IMR-90 (cell line): Measurements from ENCODE around the gene PTRHD1.

Experiments used
- CTCF ChIP-seq: conservative IDR thresholded peaks from 2 replicates; pipeline ENCODE4 v1.5.1; 2012; ENCODE audit warnings: mild to moderate bottlenecking, low read depth, low read length, improper control_type of control experiment
- MAZ ChIP-seq: IDR thresholded peaks from 2 replicates; pipeline ENCODE4 v1.6.1; 2012; ENCODE audit warnings: low read depth, mild to moderate bottlenecking, low read length, improper control_type of control experiment, moderate library complexity, borderline replicate concordance
- RFX5 ChIP-seq: IDR thresholded peaks from 2 replicates; pipeline ENCODE4 v1.8.0; 2012; ENCODE audit warnings: low read depth, mild to moderate bottlenecking, low read length, moderate library complexity

- TF ChIP-seq RFX5 (no peak), CTCF (no peak), MAZ (no peak)
These were observed 47.4 kb downstream of the PTRHD1 start for GRCh38 chr2:24745825-24746224.
